ENCODE results near the gene SNX20.
A peak's percentile ranks its signal among the peaks of the same experiment; 100 is the strongest.

The SNX20 gene

DNA sequence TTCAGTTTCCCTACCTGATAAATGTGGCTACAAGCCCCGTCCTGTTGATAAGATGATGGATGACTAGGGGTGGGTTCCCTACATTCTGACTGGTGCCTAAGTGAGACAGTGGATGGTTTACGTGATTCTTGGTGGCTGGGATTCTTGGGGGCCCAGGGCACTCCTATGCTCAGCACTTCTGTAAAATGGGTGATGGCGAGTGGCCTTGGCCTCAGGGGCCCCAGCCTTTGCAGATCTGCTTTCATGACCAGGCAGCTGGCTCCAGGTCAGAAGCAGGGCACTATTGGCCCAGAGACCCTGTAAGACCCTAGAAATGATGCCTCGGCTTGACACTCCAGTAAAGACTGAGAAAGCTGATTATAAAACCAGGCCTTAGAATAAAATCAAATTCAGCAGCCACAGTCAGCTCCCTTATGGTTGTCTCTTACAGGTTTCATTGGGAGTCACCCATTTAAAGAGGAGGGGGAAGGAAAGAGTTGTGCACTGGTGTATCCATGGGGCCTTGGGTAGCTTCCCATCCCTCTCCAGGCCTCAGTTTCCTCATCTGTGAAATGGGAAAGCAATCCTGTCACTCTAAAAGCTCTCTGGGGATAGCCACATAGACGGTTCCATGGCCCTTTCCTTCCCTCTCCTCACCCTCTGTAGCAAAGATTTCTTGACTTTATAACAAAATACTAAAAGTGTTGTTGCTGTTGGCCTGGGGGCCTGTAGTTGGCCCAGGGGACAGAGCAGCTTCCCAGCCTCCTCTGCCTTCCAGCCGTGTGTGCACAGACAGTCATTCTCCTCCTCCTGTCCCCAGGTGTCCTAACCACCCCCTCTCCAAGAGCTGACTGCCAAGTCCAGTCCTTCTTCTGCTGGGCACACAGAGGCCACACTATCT lies 1.2 kb downstream of the SNX20 start:
- no peak for DNase-seq (ENCODE audit: low read depth)

DNA sequence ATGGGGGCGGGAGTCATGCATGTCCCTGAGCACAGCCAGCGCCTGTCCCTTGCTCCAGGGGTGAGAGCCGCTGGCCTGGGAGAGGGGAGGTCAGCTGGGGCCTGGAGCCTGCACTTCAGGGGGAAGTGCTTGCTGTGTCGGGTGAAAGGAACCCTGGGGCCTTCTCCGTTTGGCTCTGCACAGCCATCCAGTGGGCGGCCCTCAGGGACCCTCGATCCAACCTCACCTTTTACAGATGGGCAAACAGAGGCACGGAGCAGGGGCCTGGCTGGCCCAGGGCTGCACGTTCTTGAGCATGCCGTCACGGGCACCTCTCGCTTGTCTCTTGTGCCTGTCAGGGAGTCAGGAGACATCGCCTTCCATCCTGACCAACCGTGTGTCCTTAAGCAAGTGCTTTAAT lies 1.8 kb downstream of the SNX20 start:
- DNase-seq (ENCODE audit: low read depth) = no peak

DNA sequence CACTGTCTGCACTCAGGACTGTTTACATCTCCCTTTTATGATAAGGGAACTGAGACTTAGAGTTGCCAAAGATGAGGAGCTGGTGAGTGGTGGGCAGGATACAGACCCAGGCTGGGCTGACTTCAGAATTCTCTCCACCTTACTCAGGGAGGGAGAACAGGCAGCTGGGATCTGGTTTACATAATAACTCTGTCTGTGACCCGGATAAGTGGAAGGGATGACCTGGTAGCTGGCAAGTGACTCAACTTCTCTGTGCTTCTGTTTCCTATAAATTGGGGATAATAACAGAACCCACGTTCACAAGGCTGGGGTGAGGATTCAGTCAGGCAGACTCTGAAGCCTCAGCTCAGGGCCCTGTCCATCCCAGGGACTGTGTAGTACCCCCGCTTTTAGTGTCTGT lies 2.6 kb downstream of the SNX20 start:
- DNase-seq (ENCODE audit: low read depth) = no peak

DNA sequence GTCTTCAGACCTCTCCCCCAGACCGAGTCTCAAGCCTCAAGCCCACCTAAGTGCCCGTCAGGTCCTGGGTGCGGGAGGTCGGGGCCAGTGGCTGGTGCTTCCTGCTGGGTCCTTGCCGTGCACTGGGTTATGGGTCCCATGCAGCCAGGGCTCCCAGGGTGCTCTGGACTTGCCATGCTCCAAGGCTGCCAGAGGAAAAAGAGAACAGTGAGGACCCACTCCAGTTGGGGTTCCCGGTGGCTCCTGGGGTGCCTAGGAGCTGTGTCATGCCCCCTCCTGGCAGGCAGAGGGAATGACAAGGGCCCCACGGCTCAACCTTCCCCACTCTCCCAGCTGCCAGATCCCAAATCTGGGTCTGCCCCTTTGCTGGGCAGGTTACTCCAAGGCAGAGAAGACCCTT lies 3.8 kb downstream of the SNX20 start:
- no peak for DNase-seq (ENCODE audit: low read depth)

GRCh38 chr16:50676684-50677225 lies 4.4 kb downstream of the SNX20 start:
- DNase-seq (ENCODE audit: low read depth) = no peak

DNA sequence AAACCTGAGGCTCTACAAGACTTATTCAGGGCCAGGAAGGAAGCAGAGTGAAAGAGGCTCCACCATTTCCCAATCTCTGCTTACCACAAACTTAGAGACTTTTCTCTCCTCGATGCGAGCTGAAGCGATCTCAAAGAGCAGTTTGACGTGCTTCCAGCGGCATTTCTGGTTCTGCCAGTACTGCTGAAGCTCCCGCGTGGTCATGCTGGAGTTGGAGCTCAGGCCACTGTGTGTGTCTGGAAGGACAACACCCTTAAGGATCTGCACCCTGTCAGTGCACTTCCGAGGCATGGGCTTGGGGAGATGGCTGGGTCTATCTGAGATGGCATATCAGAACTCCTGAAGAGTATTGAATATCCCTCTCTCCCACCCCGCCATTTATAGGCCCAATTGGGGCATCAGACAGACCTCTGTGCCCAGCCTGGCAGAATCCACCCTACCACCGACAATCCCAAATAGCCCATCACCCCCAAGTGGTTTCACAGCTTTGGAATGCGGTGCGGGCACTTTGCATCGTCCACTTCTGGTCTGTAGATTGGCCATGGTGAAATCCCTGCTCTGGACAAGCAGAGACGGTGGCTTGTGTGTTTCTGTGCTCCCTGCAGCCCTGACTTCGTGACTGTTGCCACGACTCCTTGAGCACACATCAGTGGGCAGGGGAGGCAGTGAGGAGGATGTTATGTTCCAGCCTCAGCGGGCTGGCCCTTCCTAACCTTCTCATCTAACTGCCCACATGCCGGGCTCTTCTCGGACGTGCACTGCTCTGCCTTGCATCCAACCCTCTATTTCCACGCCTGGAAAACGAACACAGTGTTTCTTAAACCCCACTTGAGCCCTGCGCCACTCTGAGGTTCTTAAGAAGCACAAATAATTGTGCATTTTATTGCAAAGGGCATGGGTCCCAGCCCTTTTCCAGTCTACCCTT lies 5.2 kb downstream of the SNX20 start:
- no peak for DNase-seq (ENCODE audit: low read depth)

GRCh38 chr16:50674831-50675230 lies 6.3 kb downstream of the SNX20 start:
- DNase-seq (ENCODE audit: low read depth) = no peak

GRCh38 chr16:50673496-50674275 lies 7.4 kb downstream of the SNX20 start:
- no peak for DNase-seq (ENCODE audit: low read depth)

GRCh38 chr16:50671644-50672260 lies 9.4 kb downstream of the SNX20 start:
- no peak for DNase-seq (ENCODE audit: low read depth)

GRCh38 chr16:50670476-50670875 lies 10.6 kb downstream of the SNX20 start:
- DNase-seq (ENCODE audit: low read depth) = no peak

DNA sequence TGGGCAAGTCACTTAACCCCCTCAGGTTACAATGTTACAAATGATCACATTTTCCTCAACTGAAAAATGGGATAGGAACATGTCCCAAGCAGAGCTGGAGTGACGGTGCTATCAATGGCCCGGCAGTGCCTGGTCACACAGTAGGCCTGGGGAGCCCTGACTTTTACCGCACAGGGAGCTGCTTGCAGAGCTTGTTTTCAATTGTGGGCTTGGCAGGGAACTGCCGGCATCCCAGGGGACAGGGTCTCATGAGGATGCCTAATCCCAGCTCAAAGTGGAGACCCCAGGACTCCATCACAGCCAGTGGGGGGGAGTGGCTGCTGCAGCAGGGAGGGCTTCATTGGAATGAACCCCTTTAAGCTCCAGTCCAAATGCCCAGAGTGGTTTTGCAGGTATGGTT lies 11.4 kb downstream of the SNX20 start:
- DNase-seq (ENCODE audit: low read depth) = no peak

- DNase-seq (ENCODE audit: low read depth) = no peak
Observed at GRCh38 chr16:50668368-50669008, 12.6 kb downstream of the SNX20 start.

DNA sequence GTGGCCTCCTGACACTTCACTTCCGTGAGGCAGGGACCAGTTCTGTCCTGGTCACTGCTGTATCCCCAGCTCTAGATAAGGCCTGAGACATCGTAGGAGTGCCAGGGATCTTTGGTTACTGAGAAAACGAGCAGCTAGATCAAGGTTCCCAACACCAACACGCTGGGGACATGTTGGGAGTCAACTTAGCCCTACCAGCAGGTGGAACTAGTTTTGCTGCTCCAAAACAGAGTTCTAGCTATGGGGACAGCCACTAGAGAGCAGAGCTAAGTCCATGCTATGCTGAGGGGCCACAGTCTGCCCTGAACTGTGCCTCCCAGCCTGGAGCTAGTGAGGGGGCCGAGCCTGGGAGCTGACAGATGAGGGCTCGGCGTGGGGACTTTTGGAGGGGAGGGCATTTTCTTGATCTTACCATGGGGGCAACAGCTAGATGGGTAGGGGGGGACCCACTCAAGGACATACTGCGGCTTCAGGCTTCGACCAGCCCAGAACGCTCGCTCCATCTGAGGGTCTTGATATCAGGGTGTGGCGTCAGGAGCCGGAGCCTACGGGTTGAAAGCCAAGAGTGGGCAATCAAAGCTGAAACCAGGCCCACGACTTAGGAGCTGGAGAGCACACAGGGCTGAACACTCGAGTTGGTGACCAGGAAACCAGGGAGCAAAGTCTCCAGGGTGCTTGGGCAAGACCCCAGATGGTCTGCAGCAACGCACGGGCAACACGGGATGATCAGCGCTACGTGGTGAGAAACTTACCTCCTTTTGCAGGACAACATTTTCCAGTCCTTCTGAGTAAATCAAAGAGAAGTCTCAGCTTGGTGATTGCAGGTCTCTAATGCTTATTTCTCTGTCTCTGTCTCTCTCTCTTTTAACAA lies 13.4 kb downstream of the SNX20 start:
- no peak for DNase-seq (ENCODE audit: low read depth)

DNA sequence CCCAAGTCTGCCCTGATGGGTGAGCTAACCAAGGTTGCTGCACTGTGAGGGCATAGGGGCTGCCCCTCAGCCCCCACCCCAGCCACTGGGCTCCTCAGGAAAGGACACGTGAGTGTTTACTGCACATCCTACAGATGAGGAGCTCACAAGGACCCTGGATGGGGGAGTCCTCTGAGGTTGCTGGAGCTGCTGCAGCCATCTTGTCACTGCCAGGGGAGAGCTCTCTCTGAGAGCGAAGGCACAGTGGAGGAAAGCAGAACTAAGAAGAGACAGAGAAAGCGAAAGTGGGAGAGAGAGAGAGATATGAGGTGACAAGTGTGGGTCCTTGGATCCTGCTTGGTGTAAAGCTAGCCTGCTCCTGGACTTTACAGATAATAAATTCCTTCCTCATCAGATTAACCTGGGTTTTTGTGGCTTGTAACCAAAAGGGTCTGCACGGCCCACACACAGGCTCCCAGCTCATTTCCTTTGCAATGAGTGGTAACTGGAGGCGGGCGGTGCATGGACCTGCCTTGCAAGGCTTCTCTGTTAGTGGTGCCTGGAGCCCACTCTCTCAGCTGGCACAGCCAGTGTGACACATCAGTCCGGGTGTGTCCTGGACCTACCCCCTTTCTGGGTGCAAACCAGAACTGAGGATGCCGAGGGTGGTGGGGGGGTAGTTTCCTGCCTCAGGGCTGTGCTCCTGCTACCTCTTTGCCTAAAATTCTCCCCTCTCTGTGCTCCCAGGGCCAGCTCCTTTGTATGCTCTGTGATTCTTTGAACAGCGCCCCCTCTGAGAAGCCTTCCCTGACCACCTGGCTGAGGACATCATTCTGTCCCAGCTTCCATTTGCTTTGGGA lies 14.2 kb downstream of the SNX20 start:
- peak; percentile 24 for DNase-seq (ENCODE audit: low read depth)

- peak; percentile 59 for DNase-seq (ENCODE audit: low read depth)
Observed at GRCh38 chr16:50665128-50665878, 15.8 kb downstream of the SNX20 start.

- DNase-seq (ENCODE audit: low read depth) = no peak
Observed at GRCh38 chr16:50664270-50664669, 16.8 kb downstream of the SNX20 start.

DNA sequence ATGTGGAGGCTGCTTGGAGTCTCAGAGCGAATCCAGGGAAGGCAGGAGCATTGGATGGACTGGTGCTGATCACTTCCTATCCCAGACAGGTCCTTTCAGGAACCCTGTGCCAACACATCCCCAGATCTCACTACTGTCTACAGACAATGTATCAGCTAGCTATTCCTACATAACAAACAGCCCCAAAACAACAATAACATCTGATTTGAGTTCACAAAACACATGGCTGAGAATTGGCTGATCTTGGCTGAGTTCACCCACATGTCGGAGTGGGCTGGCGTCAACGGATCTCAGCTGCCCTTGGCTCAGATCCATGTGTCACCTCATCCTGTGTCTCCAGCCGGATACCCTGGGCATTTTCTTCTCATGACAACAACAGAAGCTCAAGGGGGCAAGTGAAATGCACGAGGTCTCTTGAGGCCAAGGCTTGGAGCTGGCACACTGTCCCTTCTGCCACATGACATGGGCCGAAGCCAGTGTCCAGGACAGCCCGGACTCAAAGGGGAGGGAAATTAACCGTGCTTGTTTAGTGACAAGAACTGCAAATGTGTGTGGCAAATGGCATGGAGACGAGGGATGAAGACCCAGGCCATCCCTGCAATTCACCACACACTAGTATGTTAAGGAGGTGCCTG lies 18.7 kb downstream of the SNX20 start:
- no peak for DNase-seq (ENCODE audit: low read depth)

DNA sequence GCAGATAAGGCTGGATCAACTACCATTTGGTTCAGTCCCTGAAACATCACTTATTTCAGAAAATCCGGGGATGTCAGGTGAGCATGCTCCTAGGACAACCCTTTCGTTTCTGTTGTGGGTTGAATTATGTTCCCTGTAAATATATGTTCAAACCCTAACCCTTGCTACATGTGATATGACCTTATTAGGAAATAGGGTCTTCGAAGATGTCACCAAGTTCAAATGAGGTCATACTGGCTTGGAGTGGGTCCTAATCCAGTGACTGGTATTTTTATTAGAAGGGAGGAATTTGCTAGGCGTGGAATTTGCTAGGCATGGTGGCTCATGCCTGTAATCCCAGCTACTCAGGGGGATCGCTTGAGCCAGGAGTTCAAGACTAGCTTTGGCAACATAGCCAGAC lies 21.3 kb downstream of the SNX20 start:
- no peak for DNase-seq (ENCODE audit: low read depth)

Measured in stimulated activated CD8-positive, alpha-beta memory T cell treated with anti-CD3 and anti-CD28 coated beads, Interleukin-12 subunit alpha, Interleukin-12 subunit beta, amount 100 ng/mL, for 4 hours (primary cell).